Measurements from ENCODE around the gene ZKSCAN5.
"Not testable (repeated sequence)": the region's sequence is repeated elsewhere in the genome, so short reads cannot be mapped to it uniquely, and the experiment has no call there.

Gene ZKSCAN5

DNA sequence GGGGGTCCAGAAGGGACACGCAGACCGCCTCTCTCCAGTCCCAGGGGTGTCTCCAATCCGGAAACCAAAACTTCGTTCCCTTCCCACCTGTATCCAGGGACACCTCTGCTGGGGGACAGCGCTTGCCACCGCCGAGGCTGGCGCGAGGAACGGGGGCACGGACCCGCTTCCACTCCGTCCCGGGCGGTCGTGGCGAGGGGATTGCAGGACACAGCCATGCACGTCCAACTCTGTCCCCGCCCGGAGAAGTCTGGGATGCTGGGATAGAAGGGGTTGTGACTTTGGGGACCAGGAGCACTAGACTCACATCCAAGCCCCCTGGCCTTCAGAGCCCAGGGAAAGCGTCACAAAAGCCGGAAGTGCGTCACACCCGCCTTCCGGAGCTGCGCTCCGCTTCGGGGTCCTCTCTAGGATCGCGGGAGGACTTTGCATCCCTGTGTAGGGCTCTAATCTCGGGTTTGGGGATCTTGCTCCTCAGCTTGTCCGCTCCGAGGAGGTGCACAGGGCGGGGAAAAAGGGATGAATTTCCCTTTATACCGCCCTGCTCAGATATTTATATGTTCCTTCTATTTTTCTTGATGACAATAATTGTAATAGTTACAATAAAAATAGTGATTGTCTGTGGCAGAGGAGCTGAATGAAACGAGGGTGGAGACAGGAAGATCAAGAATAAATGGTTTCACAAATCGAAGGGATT lies 47.5 kb downstream of the ZKSCAN5 start, which contains the start of gene FAM200A:
Gene FAM200A, minus strand, starts transcription at position 348 of the 697 bp plus-strand sequence. CDS start 3,707 bp downstream, outside the sequence.
- peak; percentile 95 for DNase-seq (ENCODE audit: low spot score)

DNA sequence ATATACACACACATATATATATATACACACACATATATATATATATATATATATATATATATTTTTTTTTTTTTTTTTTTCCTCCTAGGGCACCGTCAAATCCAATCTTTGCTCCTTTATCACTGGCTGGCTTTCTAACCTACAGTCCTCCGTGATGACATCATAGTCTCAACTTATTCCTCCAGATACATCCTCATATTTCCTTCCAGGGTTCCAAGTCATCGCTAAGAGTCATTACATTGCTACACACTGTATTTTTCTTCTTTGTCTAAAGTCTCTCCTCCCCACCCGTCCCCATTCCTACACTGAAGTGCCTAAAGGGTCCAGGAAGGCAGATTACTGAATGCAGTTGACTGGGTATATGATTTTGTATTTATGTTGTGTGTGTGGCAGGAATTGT lies 48.6 kb downstream of the ZKSCAN5 start:
- DNase-seq (ENCODE audit: low spot score) = no peak

DNA sequence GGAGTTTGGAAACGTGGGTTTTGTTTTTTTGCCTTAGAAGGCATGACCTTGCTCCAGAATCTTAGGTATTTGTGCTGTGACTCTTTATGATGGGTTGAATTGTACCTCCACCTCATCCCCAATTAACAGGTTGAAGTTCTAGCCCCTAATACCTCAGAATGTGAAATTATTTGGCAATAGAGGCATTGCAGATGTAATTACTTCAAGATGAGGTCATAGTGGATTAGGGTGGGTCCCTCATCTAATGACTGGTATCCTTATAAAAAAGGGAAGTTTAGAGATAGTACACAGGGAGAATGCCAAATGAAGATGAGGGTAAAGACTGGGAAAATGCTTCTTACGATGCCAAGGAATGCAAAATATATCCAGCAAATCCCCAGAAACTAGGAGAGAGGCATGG lies 50.5 kb downstream of the ZKSCAN5 start:
- DNase-seq (ENCODE audit: low spot score) = no peak

DNA sequence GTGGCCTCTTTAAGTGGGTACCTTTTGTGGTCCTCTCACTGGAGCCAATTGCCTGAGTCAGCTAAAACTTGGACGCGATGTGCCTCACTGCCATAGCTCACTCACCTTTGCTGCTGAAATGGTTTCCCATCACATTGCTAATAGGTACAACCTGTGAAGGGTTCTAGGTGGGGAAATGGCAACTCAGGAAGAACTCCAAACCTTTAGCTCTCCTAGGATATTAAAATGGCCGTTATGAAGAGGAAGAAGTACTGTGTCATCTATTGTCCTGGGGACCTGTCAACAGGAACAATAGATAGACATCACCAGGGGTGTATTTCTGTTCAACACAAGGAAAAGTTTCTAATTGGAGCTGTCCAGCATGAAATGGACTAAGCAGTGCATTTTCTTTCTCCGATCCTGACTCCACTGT lies 52.7 kb downstream of the ZKSCAN5 start:
- DNase-seq (ENCODE audit: low spot score) = no peak

DNA sequence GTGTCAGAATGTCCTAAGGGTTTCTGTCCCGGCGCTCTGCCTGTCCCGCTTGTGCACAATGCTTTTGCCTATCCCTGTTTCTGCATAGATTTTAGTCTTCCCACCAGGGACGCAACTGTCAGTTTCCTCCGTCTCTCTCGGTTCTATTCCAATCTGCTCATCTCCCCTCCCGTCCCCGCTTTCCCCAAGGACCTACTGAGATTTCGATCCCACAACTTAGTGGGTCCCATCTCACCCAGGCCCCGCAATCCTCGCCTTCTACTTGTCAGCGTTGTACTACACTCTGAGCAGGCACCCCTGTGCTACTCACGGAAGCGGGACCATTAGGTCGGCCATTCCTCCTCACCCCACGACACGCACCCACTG lies 53.5 kb downstream of the ZKSCAN5 start:
- peak; percentile 37 for DNase-seq (ENCODE audit: low spot score)

DNA sequence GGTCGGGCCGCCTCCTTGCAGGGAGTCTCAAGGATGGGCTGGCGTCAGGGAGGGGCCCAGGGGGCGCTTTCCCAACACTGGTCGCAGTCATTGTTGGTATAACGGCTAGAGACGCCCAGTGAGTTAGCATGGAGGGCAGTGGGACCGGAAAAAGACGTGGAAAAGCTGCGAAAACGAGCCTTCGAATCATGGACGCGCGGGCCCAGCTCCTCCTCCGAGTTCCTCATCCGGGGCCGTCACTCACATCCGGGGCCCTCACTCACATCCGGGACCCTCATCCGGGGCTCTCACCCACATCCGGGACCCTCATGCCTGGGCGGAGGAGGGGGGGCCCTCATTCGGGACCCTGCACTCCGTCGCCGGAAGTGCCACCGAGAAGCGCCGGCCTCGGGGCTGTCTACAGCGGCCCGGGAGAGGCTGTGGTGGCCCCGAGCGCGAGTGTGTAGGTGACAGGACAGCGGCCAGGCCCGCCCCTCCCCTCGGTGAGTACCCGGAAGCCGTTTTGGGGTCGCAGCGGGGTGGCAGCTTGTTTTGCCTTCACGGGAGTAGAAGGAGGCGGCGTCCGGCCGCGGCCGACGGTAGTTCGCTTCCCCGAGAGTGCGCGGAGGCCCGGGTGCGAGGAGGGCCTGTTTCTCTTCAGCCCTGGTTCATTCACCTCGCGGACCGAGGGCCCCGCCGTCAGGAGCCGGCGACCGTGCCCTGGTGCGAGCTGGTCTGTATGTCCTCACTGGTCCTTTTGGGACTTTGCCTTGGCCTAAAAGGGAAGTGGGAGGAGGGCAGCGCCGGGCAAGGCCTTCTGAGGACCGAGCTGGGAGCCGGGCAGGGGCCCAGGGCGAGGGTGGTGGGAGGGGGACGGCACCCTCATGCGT lies 54.1 kb downstream of the ZKSCAN5 start, which contains the start of gene ZNF655:
Gene ZNF655, plus strand, starts transcription at position 337 of the 869 bp plus-strand sequence. CDS start 1,918 bp downstream, outside the sequence.
- DNase-seq (ENCODE audit: low spot score) = peak; percentile 97

DNA sequence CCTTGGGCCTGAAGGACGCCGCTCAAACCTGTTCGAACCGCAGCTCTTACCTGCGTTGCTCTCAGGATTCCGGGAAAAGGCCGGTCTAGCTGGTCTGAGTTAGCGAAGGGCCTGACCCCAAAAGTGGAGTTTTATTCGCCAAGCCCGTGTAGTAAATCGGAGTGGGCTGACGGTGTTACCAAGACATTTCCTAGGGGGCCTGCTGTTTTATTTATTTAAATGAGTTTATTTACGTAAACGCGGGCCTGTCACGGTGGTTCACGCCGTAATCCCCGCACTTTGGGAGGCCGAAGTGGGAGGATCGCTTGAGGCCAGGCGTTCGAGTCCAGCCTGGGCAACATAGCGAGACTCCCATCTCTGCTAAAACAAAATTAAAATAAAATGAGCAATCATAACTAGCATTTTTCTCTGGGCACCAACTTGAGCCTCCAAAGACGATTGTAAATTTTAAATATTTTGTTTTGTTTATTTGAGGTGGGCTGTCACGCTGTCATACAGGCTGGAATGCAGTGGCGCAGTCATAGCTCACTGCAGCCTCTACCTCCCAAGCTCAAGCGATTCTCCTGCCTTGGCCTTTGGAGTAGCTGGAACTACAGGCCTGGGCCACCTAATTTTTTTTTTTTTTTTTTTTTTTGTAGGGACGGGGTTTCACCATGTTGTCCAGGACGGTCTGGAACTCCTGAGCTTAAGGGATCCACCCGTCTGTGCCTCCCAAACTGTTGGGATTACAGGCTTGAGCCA lies 54.9 kb downstream of the ZKSCAN5 start:
- no peak for DNase-seq (ENCODE audit: low spot score)

DNA sequence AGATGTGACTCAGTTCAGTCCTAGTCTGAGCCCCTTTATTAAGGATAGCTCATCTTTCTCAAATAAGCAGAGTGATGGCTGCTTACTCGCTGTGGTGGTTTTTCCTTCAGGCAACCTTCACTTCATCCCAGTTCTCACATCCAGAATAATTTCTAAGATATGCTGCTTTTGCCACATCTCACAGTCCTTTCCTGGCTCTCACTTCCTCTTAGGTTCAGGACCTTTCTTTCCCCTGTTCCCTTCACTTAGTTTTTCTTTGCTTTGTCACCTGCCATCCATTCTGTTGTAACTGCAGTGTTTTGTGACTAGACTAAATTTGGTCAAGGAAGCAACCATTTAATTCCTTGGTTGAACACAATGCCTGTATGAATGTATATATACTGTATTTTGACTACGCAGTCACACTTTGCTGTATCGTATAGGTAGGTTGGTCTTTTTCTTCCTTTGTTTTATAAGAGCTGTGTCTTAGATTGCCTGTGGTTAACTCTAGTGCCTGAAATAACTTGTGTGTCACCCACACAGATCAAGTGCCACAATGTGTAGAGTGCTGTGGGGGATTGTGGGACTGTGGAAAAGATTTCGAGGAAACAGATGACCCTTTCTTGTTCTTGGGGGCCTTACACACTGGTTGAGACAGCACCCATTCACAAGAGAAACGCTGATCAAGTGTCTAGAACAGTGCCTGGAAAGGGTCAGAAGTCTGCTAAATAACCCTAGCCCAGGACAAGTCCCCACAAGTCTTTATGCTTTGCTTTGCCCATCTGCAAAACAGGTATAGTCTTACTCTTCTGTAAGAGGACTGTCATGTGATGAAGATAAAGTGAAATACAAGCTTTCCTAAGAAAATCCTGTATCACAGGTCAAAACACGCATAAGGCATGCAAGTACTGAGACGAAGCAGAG lies 56.6 kb downstream of the ZKSCAN5 start:
- DNase-seq (ENCODE audit: low spot score) = no peak

DNA sequence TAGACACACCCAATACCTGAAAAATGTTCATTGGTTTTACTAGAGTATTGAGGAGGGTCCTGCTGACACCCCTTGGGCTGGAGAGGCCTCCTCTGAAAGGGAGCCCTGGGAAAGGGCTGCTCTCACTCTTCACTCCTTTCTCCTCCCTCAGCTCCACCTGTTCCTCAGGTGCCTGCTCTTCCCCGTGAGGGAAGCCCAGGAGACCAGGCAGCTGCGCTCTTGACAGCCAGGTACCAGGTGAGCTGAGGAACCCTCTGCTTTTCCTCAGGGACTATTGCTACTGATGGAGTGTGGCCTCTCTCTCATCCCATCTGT lies 57.2 kb downstream of the ZKSCAN5 start:
- DNase-seq (ENCODE audit: low spot score) = no peak

DNA sequence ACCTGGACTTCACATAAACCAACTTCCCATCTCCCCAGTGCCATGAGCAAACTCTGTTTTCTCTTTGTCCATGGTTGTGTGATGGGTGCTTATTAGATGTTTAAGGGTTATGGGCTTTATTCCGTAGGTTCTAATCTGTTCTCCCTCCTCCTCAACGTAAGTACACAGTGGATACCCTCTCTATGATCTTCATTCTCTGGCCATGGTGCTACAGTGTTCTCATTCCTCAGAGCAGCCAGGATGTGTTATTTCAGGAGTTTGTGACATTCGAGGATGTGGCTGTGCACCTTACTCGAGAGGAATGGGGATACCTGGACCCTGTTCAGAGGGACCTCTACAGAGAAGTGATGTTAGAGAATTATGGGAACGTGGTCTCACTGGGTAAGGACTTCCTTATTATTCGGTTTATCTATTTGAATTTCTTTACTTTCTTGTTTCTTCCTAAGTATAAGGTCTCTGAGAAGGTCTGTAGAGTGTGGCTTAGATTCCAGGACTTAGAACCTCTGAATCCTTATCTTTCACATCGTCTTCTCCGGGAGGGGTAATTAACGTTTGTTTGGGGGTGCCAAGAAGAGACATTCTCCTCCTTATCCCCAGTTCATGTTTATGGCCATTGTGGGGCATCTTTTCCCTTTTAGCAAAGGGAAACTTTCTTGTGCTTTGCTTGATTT lies 57.8 kb downstream of the ZKSCAN5 start:
- DNase-seq (ENCODE audit: low spot score) = no peak

DNA sequence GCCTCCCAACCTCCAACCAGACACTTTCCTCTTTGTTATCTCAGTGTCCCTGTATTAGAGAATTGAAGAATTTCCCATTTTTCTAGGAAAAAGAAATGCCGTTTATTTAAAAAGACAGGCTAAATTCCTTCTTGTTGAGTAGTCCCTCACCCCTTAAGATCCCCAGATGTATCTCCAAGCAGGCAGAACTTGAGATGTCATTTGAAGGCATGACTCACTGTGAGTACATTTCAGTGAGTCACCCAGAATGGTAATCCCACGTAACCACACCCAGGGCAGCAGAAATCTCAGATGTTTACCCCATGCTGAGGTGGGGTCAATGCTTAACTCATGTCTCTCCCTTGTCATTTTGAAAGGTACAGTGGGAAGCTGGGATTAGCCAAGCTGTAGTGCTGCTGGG lies 58.4 kb downstream of the ZKSCAN5 start:
- no peak for DNase-seq (ENCODE audit: low spot score)

DNA sequence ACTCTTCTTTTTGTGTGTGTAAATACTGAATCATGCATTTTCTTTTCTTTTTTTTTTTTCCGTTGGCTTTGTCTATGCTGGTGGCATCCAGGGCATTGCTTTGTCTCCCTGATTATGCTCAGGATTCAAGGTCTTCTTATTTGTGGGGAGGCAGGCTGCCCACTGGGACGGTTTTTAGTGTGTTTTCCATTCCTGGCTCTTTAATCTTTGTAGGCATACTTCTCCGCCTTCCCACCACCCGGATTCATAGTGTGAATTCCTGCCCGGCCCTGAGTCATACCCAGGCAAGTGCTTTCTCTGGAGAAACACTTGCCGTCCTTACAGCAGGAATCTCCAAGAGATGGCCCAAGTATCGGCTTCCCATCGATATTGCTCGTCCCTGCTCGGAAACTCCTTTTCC lies 59.2 kb downstream of the ZKSCAN5 start:
- DNase-seq (ENCODE audit: low spot score) = no peak

DNA sequence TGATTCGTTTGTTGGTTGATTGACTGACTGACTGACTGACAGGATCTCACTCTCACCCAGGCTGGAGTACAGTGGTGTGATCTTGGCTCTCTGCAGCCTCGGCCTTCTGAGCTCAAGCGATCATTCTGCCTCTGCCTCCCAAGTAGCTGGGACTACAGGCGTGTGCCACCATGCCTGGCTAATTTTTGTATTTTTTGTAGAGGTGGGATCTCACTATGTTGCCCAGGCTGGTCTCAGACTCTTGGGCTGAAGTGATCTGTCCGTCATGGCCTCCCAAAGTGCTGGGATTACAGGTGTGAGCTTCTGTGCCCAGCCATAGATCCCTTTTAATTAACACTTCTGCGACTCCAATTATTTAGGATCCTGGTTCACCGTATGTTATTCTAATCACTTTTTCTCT lies 64.3 kb downstream of the ZKSCAN5 start:
- DNase-seq (ENCODE audit: low spot score) = not testable (repeated sequence)

DNA sequence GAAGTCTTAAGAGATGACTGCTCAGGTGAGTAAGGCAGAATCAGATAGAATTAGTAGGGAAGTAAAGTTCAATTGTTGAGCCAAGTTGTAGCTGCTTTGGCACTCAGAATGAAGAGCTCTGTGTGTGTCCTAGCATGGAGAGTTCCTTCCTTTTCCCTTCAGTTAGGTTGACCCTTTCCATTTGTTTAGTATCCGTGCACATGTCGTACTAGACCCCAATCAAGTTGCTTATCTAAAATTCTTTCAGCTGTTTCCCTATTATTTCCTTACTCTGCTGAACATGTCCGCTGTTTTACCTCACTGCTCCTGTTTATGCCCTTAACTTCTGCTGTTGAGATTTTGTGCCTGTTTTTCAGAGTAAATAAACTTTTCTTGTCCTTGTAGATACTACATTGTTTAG lies 67.3 kb downstream of the ZKSCAN5 start:
- no peak for DNase-seq (ENCODE audit: low spot score)

DNA sequence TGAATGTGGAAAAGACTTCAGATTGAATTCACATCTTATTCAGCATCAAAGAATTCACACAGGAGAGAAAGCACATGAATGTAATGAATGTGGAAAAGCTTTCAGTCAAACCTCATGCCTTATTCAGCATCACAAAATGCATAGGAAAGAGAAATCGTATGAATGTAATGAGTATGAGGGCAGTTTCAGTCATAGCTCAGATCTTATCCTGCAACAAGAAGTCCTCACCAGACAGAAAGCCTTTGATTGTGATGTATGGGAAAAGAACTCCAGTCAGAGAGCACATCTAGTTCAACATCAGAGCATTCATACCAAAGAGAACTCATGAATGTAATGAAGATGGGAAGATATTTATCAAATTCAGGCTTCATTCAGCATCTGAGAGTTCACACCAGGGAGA lies 68.8 kb downstream of the ZKSCAN5 start:
- no peak for DNase-seq (ENCODE audit: low spot score)

DNA sequence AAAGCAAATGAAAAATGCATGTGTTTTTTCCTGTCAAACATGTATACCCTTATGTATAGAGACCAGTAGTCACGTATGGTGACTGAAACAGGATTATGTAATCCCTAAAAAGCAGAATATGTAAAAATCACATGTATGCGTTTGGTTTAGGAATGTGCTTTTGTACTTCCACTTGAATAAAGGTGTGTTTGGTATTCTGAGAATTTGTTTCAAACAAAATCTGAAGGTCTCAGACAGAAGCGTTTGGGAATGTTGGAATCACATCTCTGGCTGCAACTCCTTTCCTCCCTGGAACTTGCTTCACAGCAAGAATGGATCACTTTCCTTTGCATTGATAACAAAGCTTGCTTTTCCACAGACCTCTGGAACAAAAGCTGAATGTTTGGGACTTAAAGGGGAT lies 71.8 kb downstream of the ZKSCAN5 start:
- no peak for DNase-seq (ENCODE audit: low spot score)

DNA sequence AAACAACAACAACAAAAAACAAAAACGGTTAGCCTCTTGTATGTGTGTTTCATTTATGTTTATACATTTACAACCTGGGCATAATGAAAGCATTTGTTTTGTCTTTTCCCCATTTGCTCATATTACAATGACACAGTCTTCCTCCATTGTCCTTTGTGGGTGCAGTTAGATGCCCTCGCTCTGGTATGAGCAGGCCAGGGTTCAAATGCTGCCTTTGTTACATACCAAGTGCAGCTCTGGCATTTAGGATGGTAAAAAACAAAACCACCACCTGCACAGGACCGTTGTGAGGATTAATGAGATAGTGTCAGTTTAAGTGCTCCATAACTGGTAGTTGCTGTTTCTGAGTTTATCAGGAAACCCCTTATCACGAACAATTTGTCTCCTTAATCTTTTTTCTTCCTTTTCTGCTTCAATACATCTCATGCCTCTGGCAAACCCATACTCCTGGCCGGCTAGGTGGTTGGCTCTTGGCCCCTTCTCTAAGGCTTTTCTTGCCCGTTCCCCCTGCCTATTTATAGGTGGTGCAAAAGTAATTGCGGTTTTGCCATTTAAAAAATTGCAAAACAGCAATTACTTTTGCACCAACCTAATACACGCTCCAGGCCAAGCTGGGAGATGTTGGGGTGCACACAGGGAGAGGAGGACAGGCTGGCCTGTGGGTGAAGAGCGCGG lies 75.0 kb downstream of the ZKSCAN5 start:
- no peak for DNase-seq (ENCODE audit: low spot score)

DNA sequence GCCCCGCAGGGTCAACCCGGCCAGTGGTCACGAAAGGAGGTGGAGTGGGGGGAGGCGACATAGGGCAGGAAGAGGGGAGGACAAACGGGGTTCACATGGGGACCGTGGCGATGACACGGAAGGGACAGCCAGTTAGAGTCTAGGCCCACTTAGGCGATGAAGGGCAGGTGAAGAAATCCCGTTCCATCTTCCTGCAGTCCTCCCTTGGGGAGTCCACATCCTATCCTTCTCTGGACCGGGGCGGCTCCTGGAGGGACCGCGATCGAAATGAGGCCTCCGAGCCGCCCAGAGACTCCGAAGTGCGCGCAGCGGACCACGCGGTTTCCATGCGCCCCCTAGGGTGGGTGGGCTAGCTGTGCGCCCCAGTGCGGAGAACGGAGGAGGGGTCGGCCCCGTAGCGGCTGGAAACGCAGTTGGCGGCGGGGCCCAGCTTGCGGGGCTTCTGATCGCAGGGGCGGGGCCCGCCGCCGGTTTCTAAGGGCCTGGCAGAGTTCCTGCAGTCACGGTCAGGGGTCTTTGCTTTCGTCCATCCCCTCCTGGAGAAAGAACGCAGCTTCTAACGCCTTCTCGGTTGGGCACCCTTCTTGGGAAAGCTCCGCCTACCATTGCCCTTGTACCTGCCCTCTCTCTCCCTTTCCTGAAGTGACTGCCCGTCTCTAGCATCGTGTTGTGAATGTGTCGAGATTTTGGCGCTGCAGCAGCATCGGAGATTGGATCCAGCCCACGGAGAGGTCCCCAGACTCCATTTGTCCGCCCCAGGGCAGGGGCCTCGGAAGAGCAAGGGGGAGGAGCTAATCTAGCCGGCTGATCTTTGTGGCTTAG lies 75.7 kb downstream of the ZKSCAN5 start:
- DNase-seq (ENCODE audit: low spot score) = peak; percentile 75

DNA sequence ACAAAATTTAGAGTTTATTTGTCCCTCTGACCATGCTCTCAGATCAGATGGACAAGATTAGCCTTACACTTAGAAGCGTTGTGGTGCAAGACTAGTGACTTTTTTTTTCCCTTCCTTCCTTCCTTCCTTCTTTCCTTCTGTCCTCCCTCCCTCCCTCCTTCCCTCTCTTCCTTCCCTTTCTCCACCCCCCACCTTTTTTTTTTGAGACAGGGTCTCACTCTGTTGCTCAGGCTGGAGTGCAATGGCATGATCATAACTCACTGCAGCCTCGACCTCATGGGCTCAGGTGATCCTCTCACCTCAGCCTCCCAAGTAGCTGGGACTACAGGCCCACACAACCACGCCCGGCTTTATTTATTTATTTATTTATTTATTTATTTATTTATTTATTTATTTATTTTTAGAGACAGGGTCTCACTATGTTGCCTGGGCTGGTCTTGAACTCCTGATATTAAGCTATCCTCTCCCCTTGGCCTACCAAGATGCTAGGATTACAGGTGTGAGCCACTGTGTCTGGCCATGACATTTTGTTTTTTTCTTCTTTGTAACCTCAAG lies 76.4 kb downstream of the ZKSCAN5 start:
- DNase-seq (ENCODE audit: low spot score) = not testable (repeated sequence)
